Umbilical cord (tissue), 2 donors: Measurements from ENCODE around the gene BOK. TPM values are rescaled to one million over a fixed set of nuclear protein-coding genes. Genes with fewer than 3 reads are reported as not detected.
"Not testable (repeated sequence)": the region's sequence is repeated elsewhere in the genome, so short reads cannot be mapped to it uniquely, and the experiment has no call there.

ENCODE experiments used
- DNase-seq: peaks from one replicate; pipeline ENCODE4 v3.0.0-alpha.2; 2015; ENCODE audit warnings: low spot score
- total RNA-seq: library from RNA; depleted of rRNA; stranded (reverse); fragments of >200 nt; gene quantifications from one replicate; pipeline ENCODE4 v1.2.3, GENCODE V29; 2014; ENCODE audit warnings: low replicate concordance; ENCODE audit not compliant: insufficient read depth

The BOK gene
- total RNA-seq, 1 donor from 2014 or later: 37.8 TPM

GRCh38 chr2:241571821-241572620 is 13.5 kb downstream of the BOK start:
- DNase-seq: no peak

- DNase-seq: not testable (repeated sequence)
Observed at GRCh38 chr2:241572915-241573651, 14.5 kb downstream of the BOK start.

- DNase-seq: no peak
Observed at GRCh38 chr2:241573741-241574140, 15.2 kb downstream of the BOK start.

- no peak for DNase-seq
Observed at GRCh38 chr2:241574911-241575623, 16.5 kb downstream of the BOK start.

- DNase-seq: no peak
Observed at GRCh38 chr2:241575624-241576292, 17.2 kb downstream of the BOK start.

- no peak for DNase-seq
Observed at GRCh38 chr2:241576293-241576654, 17.7 kb downstream of the BOK start.

GRCh38 chr2:241577413-241578122 is 19.0 kb downstream of the BOK start:
- peak; percentile 90 for DNase-seq

- DNase-seq: no peak
Observed at GRCh38 chr2:241579281-241579680, 20.7 kb downstream of the BOK start.

GRCh38 chr2:241582328-241582727 is 23.8 kb downstream of the BOK start:
- no peak for DNase-seq

- DNase-seq: no peak
Observed at GRCh38 chr2:241582806-241583205, 24.3 kb downstream of the BOK start.

- DNase-seq: no peak
Observed at GRCh38 chr2:241584436-241584835, 25.9 kb downstream of the BOK start.

GRCh38 chr2:241586564-241587264 is 28.2 kb downstream of the BOK start:
- no peak for DNase-seq

GRCh38 chr2:241589863-241590262 is 31.3 kb downstream of the BOK start:
- DNase-seq: not testable (repeated sequence)

- DNase-seq: not testable (repeated sequence)
Observed at GRCh38 chr2:241590496-241591455, 32.2 kb downstream of the BOK start.

- no peak for DNase-seq
Observed at GRCh38 chr2:241592126-241592845, 33.7 kb downstream of the BOK start.

GRCh38 chr2:241593271-241593670 is 34.7 kb downstream of the BOK start:
- no peak for DNase-seq

GRCh38 chr2:241595600-241596140 is 37.1 kb downstream of the BOK start:
- DNase-seq: no peak

GRCh38 chr2:241597561-241597960 is 39.0 kb downstream of the BOK start:
- no peak for DNase-seq
